Fibroblast of mammary gland (primary cell): ENCODE data around the gene KLF7.

Source experiments
- DNase-seq: peaks from one replicate; pipeline ENCODE4 v3.0.0-alpha.2; 2010; ENCODE audit warnings: low read depth
- H3K4me3 ChIP-seq: 2 replicates; pipeline ENCODE4 v1.5.1; 2011; ENCODE audit warnings: low read depth, mild to moderate bottlenecking, low read length, moderate library complexity; ENCODE audit not compliant: control insufficient read depth
- CTCF ChIP-seq: conservative IDR thresholded peaks from 2 replicates; pipeline ENCODE4 v1.5.1; 2011; ENCODE audit warnings: low read depth, low read length, inconsistent platforms; ENCODE audit not compliant: control insufficient read depth, insufficient read depth

KLF7 gene

DNA sequence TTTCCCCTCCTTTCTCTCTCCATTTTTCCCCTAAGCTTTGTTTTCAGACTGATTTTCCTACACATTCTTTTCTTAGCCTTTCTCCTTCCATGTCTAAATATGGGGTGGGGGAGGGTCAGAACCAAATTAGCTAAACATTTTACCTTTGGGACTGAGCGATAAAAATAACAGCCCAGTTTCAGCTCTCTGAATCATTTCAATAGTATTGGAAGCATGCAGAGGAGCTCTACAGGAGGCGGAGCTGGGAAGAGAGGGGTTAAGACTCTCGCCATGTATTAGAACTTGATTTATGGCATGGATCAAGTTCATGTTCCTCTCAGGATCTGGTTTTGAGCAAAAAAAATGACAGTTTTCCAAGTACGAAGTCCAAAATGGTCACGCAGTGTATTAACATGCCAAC lies 117.3 kb downstream of the KLF7 start:
- no peak for TF ChIP-seq CTCF
- no peak overlapping the region for H3K4me3 ChIP-seq
- no peak for DNase-seq

- no peak overlapping the region for H3K4me3 ChIP-seq
- TF ChIP-seq CTCF = no peak
- peak; percentile 38 for DNase-seq
These were observed 119.0 kb downstream of the KLF7 start for GRCh38 chr2:207046724-207047123.

- H3K4me3 ChIP-seq = no peak overlapping the region
- no peak for TF ChIP-seq CTCF
- DNase-seq = no peak
These were observed 120.2 kb downstream of the KLF7 start for GRCh38 chr2:207045531-207045930.

GRCh38 chr2:207044379-207045362 lies 121.1 kb downstream of the KLF7 start:
- no peak for DNase-seq
- no peak for TF ChIP-seq CTCF

DNA sequence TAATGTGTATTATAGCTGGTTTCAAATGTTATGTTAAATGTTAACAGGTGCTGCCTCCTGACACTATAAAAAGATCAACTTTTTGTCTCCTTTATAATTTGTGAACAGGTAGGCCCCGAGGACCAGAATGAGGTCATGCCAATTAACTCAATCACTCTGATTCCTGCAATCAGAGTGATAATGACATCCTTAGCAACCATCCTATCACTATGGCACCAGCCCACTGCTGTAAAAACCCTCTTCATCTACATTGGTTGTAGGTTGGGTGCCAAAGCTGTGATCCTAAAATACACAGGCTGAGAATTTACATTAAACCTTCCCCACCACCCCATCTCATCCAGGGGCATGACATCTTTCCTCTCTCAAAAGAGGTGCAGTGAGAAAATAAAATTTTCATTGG lies 122.9 kb downstream of the KLF7 start:
- no peak for DNase-seq
- no peak for TF ChIP-seq CTCF
- H3K4me3 ChIP-seq = no peak overlapping the region

More at GRCh38 chr2:207044379-207045362, 121.1 kb downstream of the KLF7 start:
- no peak overlapping the region for H3K4me3 ChIP-seq

DNA sequence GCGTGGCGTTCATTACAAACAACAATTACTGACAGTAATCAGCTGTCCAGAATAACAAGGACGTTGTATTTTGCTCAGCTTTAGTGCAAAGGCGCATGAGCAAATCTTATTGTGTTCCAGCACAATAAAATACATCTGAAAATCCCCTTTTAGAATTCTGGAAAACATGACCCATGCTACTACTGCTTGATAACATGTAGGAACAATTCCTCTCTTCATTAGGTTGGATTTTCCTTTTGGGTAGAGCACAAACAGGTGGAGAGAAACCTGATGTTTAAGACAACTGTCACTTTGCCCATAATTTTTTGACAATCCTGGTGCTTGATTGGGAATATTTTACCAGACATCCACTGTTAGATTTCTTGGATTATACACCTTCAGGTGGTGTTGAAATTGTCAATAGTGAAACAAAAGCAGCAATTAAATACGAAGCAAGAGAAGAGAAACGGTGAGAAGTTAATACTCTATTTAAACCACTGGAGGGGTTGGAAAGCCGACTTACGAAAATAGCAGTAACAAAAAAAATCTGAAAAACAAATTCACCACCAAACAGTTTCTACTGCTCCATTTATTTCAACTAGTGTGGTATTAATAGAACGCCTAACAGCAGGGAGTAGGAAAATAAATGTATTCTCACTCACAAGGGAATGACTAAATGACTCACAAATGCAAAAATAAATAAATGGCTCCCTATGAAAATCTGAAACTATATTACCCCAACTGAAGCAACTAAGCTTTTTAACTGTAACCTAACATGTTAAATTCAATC lies 123.8 kb downstream of the KLF7 start:
- no peak overlapping the region for H3K4me3 ChIP-seq
- no peak for TF ChIP-seq CTCF
- peak; percentile 13 for DNase-seq
